Glomerular endothelial cell (primary cell): Measurements from ENCODE around the gene MANF. TPM values are rescaled to one million over a fixed set of nuclear protein-coding genes. Genes with fewer than 3 reads are reported as not detected.

ENCODE experiments used
- DNase-seq: peaks from one replicate; pipeline ENCODE4 v3.0.0-alpha.2; 2011; ENCODE audit warnings: low read depth, low spot score; ENCODE audit errors: extremely low read depth
- total RNA-seq: library from RNA; depleted of rRNA; stranded (reverse); fragments of >200 nt; gene quantifications from 2 replicates; pipeline ENCODE4 v1.2.3, GENCODE V29; 2015

The MANF gene
- total RNA-seq, 1 donor from 2014 or later: 114 TPM

GRCh38 chr3:51388286-51389029 is 3.4 kb downstream of the MANF start:
- no peak for DNase-seq

DNA sequence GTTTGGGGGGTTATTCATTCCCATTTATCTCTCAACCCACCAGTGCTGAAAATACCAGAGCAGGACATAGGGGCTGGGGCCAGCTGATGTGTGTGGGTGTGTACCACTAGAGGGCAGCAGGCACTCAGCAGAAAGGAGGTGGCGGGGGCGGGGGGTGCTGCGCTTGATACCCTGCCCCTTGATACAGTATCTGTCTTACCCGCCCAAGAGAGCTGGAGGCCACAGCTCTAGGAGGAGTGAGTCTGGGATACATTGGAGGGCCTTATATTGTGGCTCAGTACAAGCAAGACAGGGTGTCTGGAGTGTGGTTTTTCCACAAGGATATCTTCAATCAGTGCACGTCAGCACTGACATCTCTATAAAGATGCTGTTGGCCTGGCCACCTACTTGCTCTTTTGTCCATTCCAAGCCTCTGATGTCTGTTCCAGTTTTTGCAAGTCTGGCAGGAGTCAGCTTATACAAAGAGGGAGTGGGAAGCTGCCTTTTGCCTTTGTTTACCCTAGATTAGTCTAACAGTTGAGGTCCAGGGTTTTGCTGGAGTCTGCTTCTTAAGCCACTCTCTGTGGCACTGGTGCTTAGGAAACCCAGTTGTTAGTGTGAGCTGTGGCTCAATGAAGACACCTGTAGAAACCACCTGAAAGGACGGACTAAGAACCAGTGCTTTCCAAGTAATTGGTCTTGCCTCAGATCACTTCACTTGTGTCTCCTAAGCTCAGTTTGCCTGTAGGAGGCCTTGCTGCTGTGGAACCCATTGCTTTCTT is 4.5 kb downstream of the MANF start:
- no peak for DNase-seq

DNA sequence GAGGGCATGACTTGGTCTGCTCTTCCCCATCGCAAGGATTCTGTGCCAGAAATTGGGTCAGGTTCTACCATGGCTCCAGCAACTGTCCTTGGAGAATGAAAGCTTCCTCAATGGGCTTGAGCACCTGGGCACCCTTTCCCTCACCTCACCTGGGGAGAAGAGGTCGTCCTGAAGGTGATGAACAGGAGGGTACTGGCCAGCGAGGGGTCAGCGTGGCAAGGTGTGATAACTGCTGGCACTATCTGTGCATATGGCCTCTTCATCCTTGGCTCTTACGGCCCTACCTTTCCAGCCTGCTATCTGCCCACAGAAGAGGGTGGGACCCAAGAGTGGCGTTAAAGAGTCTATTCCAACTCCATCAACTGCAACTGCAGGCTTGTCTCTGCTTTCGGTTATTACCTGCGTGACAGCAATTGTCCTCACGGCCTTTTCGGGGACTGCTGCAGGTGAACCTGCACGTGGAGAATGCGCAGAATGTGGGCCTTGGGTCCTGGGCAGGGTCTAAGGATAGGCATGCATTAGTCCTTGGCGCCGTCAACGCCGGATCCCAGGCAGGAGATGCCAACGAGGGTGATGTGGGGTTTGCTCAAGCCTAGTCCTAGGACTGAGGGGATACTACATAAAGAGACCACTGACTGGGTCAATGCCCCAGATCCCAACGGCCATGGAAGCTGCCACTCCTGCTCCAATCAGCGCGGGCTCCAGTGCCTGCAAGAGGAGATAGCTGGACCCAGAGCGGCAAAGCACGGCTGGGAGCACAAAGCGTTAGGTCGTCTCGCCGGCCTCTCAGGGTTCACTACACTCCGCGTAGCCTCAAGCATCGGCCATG is 5.4 kb downstream of the MANF start:
- no peak for DNase-seq

- peak; percentile 45 for DNase-seq
Observed at GRCh38 chr3:51391075-51391565, 6.0 kb downstream of the MANF start, which contains the start of gene RBM15B. Gene RBM15B, plus strand, starts transcription at chr3:51391285. Its CDS starts 115 bp downstream, at chr3:51391400.

GRCh38 chr3:51391566-51392354 is 6.7 kb downstream of the MANF start:
- no peak for DNase-seq

DNA sequence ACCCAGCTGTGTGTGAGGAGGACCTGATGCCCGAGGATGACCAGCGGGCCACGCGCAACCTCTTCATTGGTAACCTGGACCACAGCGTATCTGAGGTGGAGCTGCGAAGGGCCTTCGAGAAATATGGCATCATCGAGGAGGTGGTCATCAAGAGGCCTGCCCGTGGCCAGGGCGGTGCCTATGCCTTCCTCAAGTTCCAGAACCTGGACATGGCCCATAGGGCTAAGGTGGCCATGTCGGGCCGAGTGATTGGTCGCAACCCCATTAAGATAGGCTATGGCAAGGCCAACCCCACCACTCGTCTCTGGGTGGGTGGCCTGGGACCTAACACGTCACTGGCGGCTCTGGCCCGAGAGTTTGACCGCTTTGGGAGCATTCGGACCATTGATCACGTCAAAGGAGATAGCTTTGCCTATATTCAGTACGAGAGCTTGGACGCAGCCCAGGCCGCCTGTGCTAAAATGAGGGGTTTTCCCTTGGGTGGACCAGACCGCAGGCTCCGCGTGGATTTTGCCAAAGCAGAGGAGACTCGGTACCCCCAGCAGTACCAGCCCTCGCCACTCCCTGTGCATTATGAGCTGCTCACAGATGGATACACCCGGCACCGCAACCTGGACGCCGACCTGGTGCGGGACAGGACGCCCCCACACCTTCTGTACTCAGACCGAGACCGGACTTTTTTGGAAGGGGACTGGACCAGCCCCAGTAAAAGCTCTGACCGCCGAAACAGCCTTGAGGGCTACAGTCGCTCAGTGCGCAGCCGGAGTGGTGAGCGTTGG is 7.5 kb downstream of the MANF start:
- no peak for DNase-seq

DNA sequence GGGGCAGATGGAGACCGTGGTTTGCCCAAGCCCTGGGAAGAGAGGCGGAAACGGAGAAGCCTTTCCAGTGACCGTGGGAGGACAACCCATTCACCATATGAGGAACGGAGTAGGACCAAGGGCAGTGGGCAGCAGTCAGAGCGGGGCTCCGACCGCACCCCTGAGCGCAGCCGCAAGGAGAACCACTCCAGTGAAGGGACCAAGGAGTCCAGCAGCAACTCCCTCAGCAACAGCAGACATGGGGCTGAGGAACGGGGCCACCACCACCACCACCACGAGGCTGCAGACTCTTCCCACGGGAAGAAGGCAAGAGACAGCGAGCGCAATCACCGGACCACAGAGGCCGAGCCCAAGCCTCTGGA is 8.0 kb downstream of the MANF start:
- DNase-seq: no peak

DNA sequence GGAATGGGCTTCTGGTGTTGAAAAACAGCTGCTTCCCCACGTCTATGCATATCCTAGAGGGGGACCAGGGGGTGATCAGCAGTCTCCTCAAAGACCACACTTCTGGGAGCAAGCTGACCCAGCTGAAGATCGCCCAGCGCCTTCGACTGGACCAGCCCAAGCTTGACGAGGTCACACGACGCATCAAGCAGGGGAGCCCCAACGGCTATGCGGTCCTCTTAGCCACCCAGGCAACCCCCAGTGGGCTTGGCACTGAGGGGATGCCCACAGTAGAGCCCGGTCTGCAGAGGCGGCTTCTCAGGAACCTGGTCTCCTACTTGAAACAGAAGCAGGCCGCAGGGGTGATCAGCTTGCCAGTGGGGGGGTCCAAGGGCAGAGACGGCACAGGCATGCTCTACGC is 8.5 kb downstream of the MANF start:
- no peak for DNase-seq

GRCh38 chr3:51394541-51394940 is 9.4 kb downstream of the MANF start:
- no peak for DNase-seq

- DNase-seq: no peak
Observed at GRCh38 chr3:51395493-51396213, 10.6 kb downstream of the MANF start.

DNA sequence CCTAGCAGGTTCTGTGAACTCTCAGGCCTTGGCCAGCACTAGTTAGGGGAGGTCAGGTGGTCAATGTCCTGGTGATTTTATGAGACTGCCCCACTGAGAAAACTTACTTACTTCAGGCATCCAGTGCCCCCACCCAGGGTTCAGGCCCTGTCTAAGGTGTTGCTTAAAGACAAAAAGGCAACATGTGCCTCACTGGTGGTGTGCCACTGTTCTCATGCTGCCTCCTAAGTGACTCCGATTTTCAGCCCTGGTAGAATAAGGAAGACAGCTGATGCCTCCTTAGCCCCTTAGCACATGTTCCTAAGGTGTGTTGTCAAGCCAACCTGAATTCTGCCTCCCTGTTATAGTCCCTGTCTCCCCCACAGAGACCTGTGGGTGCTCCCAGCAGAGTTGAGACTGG is 11.3 kb downstream of the MANF start:
- no peak for DNase-seq

DNA sequence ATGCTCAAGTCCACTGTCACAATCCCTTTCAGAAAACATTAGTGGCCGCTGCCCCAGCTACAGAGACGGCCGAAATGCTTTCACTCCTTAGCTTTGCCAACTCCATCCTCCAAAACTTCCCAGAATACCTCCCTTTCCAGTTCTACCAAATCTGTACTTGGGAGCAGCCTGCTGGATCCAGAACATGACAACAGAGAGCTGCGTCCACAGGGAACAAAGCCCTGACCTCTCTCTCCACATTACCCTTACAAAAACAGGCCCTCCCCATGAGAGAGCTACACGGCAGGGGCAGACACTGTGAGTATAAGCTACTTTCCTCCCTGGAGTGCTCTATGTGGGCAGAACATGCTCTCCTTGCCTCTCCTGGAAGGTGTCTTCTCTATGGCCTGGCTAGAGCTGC is 12.3 kb downstream of the MANF start:
- DNase-seq: no peak

GRCh38 chr3:51398595-51399310 is 13.7 kb downstream of the MANF start:
- no peak for DNase-seq

GRCh38 chr3:51400166-51400565 is 15.1 kb downstream of the MANF start:
- no peak for DNase-seq

DNA sequence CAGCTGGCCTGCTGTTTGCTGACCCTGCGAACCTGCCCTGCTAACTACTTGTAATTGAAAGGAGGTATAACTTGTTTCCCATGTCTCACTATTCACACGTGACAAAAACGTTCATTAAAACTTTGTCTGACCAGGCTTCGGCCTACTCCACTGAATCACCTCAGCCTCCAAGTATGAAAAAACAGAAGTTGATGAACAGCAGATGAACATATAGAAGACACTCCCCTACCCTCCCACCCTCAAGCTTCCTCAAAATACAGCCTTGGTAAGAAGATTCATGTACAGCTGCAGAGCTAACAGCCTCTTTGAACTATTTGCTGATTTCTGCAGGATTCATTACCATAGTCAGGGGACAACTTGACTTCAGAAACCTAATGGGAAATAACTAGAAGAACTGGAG is 16.6 kb downstream of the MANF start:
- no peak for DNase-seq

GRCh38 chr3:51403675-51404074 is 18.6 kb downstream of the MANF start:
- DNase-seq: no peak

DNA sequence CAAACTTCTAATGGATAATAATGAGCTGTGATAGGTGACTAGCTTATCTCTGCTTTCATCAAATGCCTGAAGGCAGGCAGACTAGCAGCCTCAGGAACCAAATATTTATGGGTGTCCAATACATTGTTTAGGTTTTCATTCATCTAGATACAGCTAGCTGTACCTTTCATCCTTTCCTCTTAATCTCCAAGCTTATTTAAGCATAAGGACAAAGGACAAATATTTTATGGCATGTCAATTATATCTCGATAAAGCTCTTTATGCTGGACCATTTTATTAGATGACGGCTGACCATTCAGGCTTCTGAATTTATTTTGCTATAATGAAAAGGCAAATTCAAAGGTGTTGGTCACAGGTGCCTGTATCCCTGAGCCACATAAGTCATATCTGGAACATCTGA is 22.9 kb downstream of the MANF start:
- DNase-seq: no peak

DNA sequence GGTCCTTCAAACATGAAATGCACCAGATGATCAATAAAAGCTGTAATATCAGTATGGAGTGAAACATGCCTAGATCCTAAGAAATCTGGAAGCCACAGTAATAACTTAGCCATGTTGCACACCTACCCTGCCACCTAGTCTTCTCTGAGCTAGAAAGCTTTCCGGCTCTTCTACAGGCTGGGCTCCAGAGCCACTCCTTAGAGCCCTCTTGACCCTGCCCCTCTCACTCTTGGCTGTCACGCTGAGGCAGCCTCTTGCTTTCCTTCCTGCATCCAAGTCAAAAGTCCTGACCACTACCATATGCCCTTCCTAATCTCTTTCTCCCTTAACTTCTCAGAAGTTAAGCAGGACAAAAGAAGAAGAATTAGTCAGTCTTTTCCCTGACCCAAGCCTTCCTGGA is 23.7 kb downstream of the MANF start:
- DNase-seq: no peak
